ENCODE data around the gene TPRG1.

TPRG1 gene

GRCh38 chr3:189171707-189172106 is at the start of gene TPRG1:
TPRG1 (plus strand) TSS chr3:189171971; CDS start chr3:189207385, 35,414 bp downstream.
- no peak for DNase-seq (ENCODE audit: low read depth)

- DNase-seq (ENCODE audit: low read depth), result no peak
Measured at GRCh38 chr3:189122110-189122509, 49.7 kb upstream of the TPRG1 start.

GRCh38 chr3:189122526-189123205 is 49.1 kb upstream of the TPRG1 start:
- DNase-seq (ENCODE audit: low read depth), result peak; percentile 77

- peak; percentile 91 for DNase-seq (ENCODE audit: low read depth)
Measured at GRCh38 chr3:189123595-189124387, 48.0 kb upstream of the TPRG1 start.

- peak; percentile 95 for DNase-seq (ENCODE audit: low read depth)
Measured at GRCh38 chr3:189132231-189132671, 39.5 kb upstream of the TPRG1 start.

GRCh38 chr3:189132839-189133238 is 38.9 kb upstream of the TPRG1 start:
- no peak for DNase-seq (ENCODE audit: low read depth)

GRCh38 chr3:189133768-189134167 is 38.0 kb upstream of the TPRG1 start:
- DNase-seq (ENCODE audit: low read depth), result no peak

- DNase-seq (ENCODE audit: low read depth), result no peak
Measured at GRCh38 chr3:189137416-189137815, 34.4 kb upstream of the TPRG1 start.

- DNase-seq (ENCODE audit: low read depth), result no peak
Measured at GRCh38 chr3:189138901-189139610, 32.7 kb upstream of the TPRG1 start.

GRCh38 chr3:189139611-189139940 is 32.2 kb upstream of the TPRG1 start:
- no peak for DNase-seq (ENCODE audit: low read depth)

- no peak for DNase-seq (ENCODE audit: low read depth)
Measured at GRCh38 chr3:189142527-189142926, 29.2 kb upstream of the TPRG1 start.

GRCh38 chr3:189143321-189143720 is 28.4 kb upstream of the TPRG1 start:
- DNase-seq (ENCODE audit: low read depth), result no peak

GRCh38 chr3:189143771-189144170 is 28.0 kb upstream of the TPRG1 start:
- DNase-seq (ENCODE audit: low read depth), result no peak

- peak; percentile 74 for DNase-seq (ENCODE audit: low read depth)
Measured at GRCh38 chr3:189144645-189145044, 27.1 kb upstream of the TPRG1 start.

- no peak for DNase-seq (ENCODE audit: low read depth)
Measured at GRCh38 chr3:189146848-189147247, 24.9 kb upstream of the TPRG1 start.

- DNase-seq (ENCODE audit: low read depth), result peak; percentile 69
Measured at GRCh38 chr3:189148081-189148507, 23.7 kb upstream of the TPRG1 start.

GRCh38 chr3:189149203-189149602 is 22.6 kb upstream of the TPRG1 start:
- no peak for DNase-seq (ENCODE audit: low read depth)

GRCh38 chr3:189157232-189158007 is 14.4 kb upstream of the TPRG1 start:
- no peak for DNase-seq (ENCODE audit: low read depth)

GRCh38 chr3:189158034-189158433 is 13.7 kb upstream of the TPRG1 start:
- no peak for DNase-seq (ENCODE audit: low read depth)

- no peak for DNase-seq (ENCODE audit: low read depth)
Measured at GRCh38 chr3:189160519-189161309, 11.1 kb upstream of the TPRG1 start.

- no peak for DNase-seq (ENCODE audit: low read depth)
Measured at GRCh38 chr3:189165092-189165612, 6.6 kb upstream of the TPRG1 start.

Measured in amniotic epithelial cell (primary cell).